OCI-LY1 (cell line): ENCODE data around the gene GID4.

ENCODE experiments used
- EZH2 ChIP-seq: fragments of 200-600 bp; sonication (generic), shearing (Covaris generic); IDR thresholded peaks from 2 replicates; pipeline ENCODE4 v1.8.0; 2017; ENCODE audit warnings: borderline replicate concordance, mixed run types, mild to moderate bottlenecking, antibody characterized with exemption, low read length, moderate library complexity, mixed read lengths
- TF ChIP-seq, protein P1 (sequence below): fragments of 200-600 bp; sonication (generic), shearing (Covaris generic); IDR thresholded peaks from 2 replicates; pipeline ENCODE4 v1.5.1; 2017; ENCODE audit warnings: mild to moderate bottlenecking, antibody characterized with exemption, low read length, moderate library complexity, mixed read lengths

DNA sequence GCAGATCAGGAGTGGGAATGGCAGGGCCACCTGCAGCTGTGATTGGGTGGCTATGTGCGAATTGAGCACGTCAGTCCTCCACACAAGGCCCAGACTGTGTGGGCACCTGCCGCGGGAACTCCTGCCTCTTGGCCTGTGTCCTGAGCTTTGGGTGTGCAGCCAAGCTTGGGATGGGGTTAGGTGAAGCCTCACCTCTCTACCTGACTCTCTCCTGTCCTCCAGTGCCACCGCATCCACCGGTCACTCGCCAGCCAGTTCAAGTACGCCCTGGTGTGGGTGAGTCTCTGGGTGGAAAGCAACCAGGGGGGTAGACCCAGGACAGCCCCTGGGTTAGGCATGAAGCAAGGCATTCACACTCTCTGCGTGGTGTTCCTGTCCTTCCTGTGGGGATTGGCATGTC is 67.0 kb downstream of the GID4 start:
- TF ChIP-seq, protein P1, sequence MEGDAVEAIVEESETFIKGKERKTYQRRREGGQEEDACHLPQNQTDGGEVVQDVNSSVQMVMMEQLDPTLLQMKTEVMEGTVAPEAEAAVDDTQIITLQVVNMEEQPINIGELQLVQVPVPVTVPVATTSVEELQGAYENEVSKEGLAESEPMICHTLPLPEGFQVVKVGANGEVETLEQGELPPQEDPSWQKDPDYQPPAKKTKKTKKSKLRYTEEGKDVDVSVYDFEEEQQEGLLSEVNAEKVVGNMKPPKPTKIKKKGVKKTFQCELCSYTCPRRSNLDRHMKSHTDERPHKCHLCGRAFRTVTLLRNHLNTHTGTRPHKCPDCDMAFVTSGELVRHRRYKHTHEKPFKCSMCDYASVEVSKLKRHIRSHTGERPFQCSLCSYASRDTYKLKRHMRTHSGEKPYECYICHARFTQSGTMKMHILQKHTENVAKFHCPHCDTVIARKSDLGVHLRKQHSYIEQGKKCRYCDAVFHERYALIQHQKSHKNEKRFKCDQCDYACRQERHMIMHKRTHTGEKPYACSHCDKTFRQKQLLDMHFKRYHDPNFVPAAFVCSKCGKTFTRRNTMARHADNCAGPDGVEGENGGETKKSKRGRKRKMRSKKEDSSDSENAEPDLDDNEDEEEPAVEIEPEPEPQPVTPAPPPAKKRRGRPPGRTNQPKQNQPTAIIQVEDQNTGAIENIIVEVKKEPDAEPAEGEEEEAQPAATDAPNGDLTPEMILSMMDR = no peak
- TF ChIP-seq EZH2 = no peak
